Naive thymus-derived CD8-positive, alpha-beta T cell (primary cell): ENCODE data around the gene CDK15. TPM values are rescaled to one million over a fixed set of nuclear protein-coding genes. Genes with fewer than 3 reads are reported as not detected.

ENCODE experiments used
- ATAC-seq, 2 donors: fragments of 150-1000 bp; cut with Tn5 transposase in 1 of 2; sonication (Bioruptor Pico), chemical (Tn5 transposase) in 1 of 2; 1 replicate in 1 of 2; 2 replicates in 1 of 2; pipeline ENCODE4 v1.10.0; 2021; ENCODE audit warnings: mild to moderate bottlenecking in 2 of 2, moderate library complexity in 2 of 2
- POLR2A ChIA-PET: fragments of 350-600 bp; sonication (Branson Sonifier 250); formaldehyde crosslinking; loops from one replicate; lab custom pipeline; 2021; ENCODE audit warnings: antibody characterized with exemption; lab: Charles Lee
- DNase-seq, 10 donors: peaks; one replicate each; pipeline versions ENCODE4 v3.0.0 to v3.0.0-alpha.2; 2020 to 2022
- H3K27ac Mint-ChIP-seq, 10 donors: one replicate each; pipeline ENCODE4 v1.8.0; 2020 to 2022; ENCODE audit warnings: mild to moderate bottlenecking in 10 of 10, mixed read lengths in 10 of 10, moderate library complexity in 4 of 10, inconsistent platforms in 1 of 10
- H3K27me3 Mint-ChIP-seq, 5 donors: one replicate each; pipeline ENCODE4 v1.8.0; 2021 to 2022; ENCODE audit warnings: mixed read lengths in 5 of 5
- H3K36me3 Mint-ChIP-seq, 3 donors: one replicate each; pipeline ENCODE4 v1.8.0; 2020 to 2022; ENCODE audit warnings: mixed read lengths in 3 of 3, mild to moderate bottlenecking in 2 of 3, inconsistent platforms in 1 of 3
- H3K4me1 Mint-ChIP-seq, 4 donors: one replicate each; pipeline ENCODE4 v1.8.0; 2021 to 2022; ENCODE audit warnings: mixed read lengths in 4 of 4
- H3K4me3 Mint-ChIP-seq, 10 donors: one replicate each; pipeline ENCODE4 v1.8.0; 2020 to 2022; ENCODE audit warnings: mild to moderate bottlenecking in 10 of 10, mixed read lengths in 10 of 10, moderate library complexity in 6 of 10, inconsistent platforms in 1 of 10
- H3K9me3 Mint-ChIP-seq, 9 donors: one replicate each; pipeline ENCODE4 v1.8.0; 2020 to 2022; ENCODE audit warnings: mixed read lengths in 9 of 9, mild to moderate bottlenecking in 3 of 9, inconsistent platforms in 1 of 9, moderate library complexity in 1 of 9
- polyA plus RNA-seq, 3 donors: library from polyadenylated mRNA; unstranded; fragments of 300-500 nt; fragmentation: Illumina TruSeq; gene quantifications; one replicate each; pipeline ENCODE4 v1.2.3, GENCODE V29; 2021
- total RNA-seq, 8 experiments: library from RNA in 2 of 8; stranded (reverse) in 2 of 8; gene quantifications; one replicate each; pipeline ENCODE4 v1.2.3 and lab custom pipeline; 2021 to 2026

Gene CDK15
- total and polyA plus RNA-seq, 5 experiments from 2014 or later: not detected

DNA sequence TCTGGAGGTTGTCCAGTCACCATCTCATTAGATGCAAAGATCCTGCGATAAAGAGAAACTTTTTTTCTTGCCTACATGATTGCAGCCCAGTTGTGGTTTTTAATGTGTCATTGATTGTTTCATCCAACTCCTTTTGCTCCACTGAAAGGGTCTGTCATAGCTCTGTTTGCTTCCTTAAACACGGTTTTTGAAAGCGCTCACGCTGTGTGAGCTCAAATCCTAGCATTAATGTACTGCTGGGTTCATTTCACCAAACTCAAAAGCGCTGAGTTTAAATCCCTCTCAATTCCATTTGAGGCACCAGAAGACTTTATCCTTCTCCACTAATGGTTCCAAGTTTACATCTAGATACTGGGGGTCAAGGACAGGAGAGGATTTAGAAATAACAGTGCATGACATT, 53.6 kb downstream of the CDK15 start:
- Mint-ChIP-seq H3K4me1 (peaks cover 12 to 24% (median 16%) of the 10 kb centered on the region in 4 donors), H3K27me3 (peaks cover 11 to 31% (median 15%) of the 10 kb centered on the region in 5 donors), H3K27ac (no peak overlapping the region), H3K9me3 (no peaks in the 10 kb centered on the region), H3K4me3 (no peak overlapping the region), H3K36me3 (no peaks in the 10 kb centered on the region)
- POLR2A ChIA-PET: no interaction called here
- ATAC-seq (no peak), DNase-seq (no peak)

DNA sequence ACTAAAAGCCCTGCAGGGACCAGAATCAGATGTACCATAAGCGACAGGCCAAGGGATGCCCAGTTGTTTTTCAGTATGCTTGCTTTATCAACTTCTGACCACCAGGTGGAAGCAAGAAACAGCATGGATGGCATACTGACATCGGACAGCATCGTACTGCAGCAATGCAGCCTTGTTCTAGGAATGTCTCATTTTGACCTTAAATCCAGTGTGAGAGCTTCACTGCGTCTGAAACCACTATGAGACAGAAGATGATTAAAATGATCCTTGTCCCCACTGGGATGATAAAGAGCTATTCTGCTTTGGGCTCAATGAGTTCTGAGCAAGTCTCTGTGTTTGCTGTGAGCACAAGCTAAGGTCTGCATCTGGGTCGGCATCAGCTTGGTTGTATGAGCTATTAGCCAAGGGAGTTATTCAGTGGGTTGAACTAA, 54.3 kb downstream of the CDK15 start:
- no peak overlapping the region for H3K27ac Mint-ChIP-seq
- H3K27me3 Mint-ChIP-seq: peaks cover 11 to 30% (median 15%) of the 10 kb centered on the region in 5 donors
- DNase-seq (peak in 8 of 10 donors; percentile 11 to 66 (median 39)), ATAC-seq (peak; percentile 72 to 85)
- POLR2A ChIA-PET: no interaction called here
- H3K4me3 Mint-ChIP-seq: peak overlapping the region in 2 of 10 donors; percentile 47 to 59
- no peaks in the 10 kb centered on the region for H3K9me3 Mint-ChIP-seq
- peaks cover 12 to 24% (median 16%) of the 10 kb centered on the region in 4 donors for H3K4me1 Mint-ChIP-seq
- H3K36me3 Mint-ChIP-seq: no peaks in the 10 kb centered on the region

- peaks cover 10 to 35% (median 19%) of the 10 kb centered on the region in 5 donors for H3K27me3 Mint-ChIP-seq
- POLR2A ChIA-PET: no interaction called here
Measured at GRCh38 chr2:201862843-201863242, 56.5 kb downstream of the CDK15 start.

DNA sequence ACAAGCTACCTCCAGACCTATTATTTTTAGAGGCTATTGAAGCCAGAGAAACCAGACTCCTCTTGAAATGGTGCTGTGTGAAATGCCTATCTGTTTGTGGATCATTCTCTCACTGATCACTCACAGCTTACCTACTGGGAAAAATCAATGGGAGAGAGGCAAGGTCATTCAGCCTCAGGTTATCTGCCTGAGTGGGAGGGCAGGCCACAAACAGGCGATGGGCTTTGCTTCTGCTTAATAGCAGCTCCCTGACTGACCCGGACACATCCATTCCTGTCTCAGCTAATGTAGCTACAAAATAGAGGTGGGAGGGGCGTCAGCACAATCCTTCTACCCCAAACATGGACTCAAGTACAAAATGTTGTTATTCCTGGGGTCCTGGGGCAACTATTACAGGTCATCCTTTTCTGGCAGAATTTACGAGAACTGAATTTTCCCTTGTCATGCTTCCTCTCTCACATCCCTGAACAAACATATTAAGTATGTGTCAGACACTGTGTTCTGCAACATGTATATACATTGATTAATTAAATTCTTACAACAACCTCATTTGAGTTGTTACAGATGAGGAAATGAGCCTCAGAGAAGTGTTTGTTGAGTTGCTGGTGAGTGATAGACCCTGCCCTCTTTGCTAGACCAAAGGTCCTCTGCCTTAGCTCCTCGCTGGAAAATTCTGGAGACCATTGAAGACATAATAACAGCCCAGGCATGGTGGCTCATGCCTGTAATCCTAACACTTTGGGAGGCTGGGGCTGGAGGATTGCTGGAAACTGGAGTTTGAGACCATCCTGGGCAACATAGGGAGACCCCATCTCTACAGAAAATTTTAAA, 60.5 kb downstream of the CDK15 start:
- POLR2A ChIA-PET: no interaction called here
- Mint-ChIP-seq H3K27me3 (peaks cover 4 to 26% (median 17%) of the 10 kb centered on the region in 5 donors), H3K27ac (no peak overlapping the region), H3K36me3 (no peaks in the 10 kb centered on the region), H3K9me3 (no peaks in the 10 kb centered on the region), H3K4me1 (no peaks in the 10 kb centered on the region), H3K4me3 (no peak overlapping the region)
- ATAC-seq (no peak), DNase-seq (no peak)

More at GRCh38 chr2:201862843-201863242, 56.5 kb downstream of the CDK15 start:
- Mint-ChIP-seq H3K9me3 (no peaks in the 10 kb centered on the region), H3K36me3 (no peaks in the 10 kb centered on the region), H3K4me3 (no peak overlapping the region), H3K27ac (no peak overlapping the region), H3K4me1 (peaks cover 12 to 24% (median 15%) of the 10 kb centered on the region in 4 donors)
- ATAC-seq: no peak
- no peak for DNase-seq

GRCh38 chr2:201871471-201871870, 65.1 kb downstream of the CDK15 start:
- no peaks in the 10 kb centered on the region for H3K4me1 Mint-ChIP-seq
- DNase-seq (no peak), ATAC-seq (no peak)
- H3K36me3 Mint-ChIP-seq: no peaks in the 10 kb centered on the region
- no peaks in the 10 kb centered on the region for H3K9me3 Mint-ChIP-seq
- POLR2A ChIA-PET: no interaction called here
- H3K27ac Mint-ChIP-seq: no peak overlapping the region
- H3K27me3 Mint-ChIP-seq: peaks cover 5 to 17% (median 12%) of the 10 kb centered on the region in 5 donors
- no peak overlapping the region for H3K4me3 Mint-ChIP-seq

DNA sequence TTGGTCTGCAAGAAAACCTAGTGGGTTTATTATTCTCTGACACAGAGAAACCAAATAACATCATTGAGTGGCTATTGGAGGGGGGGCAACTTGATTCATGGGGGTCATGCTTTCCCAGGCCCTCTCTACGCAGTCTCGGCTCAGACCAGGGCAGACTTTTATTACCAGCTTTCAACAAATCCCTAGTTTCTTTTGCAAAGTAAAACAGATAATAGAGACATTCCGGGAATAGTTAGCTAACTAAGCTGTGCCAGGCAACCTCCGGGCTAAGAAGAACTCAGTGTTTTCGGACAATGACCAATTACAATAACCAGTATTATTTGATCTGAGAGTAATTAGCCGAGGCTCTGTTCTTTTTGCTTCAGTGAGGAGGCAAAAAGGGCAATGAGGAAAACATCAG, 66.3 kb downstream of the CDK15 start:
- H3K27me3 Mint-ChIP-seq: peaks cover 0 to 17% (median 12%) of the 10 kb centered on the region in 5 donors
- H3K4me1 Mint-ChIP-seq: no peaks in the 10 kb centered on the region
- DNase-seq: no peak
- H3K27ac Mint-ChIP-seq: peak overlapping the region in 1 of 10 donors; percentile 43
- H3K4me3 Mint-ChIP-seq: no peak overlapping the region
- POLR2A ChIA-PET: no interaction called here
- H3K36me3 Mint-ChIP-seq: no peaks in the 10 kb centered on the region
- no peak for ATAC-seq
- no peaks in the 10 kb centered on the region for H3K9me3 Mint-ChIP-seq

DNA sequence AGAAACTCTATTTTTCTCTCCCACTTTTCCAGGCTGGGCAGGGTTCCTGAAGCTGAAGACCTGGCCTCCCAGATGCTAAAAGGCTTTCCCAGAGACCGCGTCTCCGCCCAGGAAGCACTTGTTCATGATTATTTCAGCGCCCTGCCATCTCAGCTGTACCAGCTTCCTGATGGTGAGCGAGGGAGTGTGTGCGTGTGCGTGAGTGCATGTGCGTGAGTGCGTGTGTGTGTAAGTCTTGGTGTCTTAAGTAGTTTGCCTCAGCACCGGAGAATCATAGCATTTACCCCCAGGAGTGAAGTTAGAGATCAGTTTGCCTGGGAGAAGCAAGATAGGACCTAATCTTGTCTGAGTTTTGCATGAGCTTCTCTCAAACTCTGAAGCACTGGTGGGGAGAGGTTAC, 73.7 kb downstream of the CDK15 start:
- ATAC-seq: no peak
- no peak for DNase-seq
- POLR2A ChIA-PET: no interaction called here
- Mint-ChIP-seq H3K4me3 (peak overlapping the region in 1 of 10 donors; percentile 0), H3K27ac (peak overlapping the region in 1 of 10 donors; percentile 28), H3K27me3 (peaks cover 18 to 52% (median 33%) of the 10 kb centered on the region in 5 donors), H3K36me3 (peaks cover 0 to 2% (median 0%) of the 10 kb centered on the region in 3 donors), H3K9me3 (no peaks in the 10 kb centered on the region), H3K4me1 (peaks cover 15 to 30% (median 25%) of the 10 kb centered on the region in 4 donors)

GRCh38 chr2:201880579-201880978, 74.2 kb downstream of the CDK15 start:
- POLR2A ChIA-PET: no interaction called here
- peaks cover 15 to 30% (median 25%) of the 10 kb centered on the region in 4 donors for H3K4me1 Mint-ChIP-seq
- peak overlapping the region in 1 of 10 donors; percentile 86 for H3K27ac Mint-ChIP-seq
- peaks cover 20 to 57% (median 33%) of the 10 kb centered on the region in 5 donors for H3K27me3 Mint-ChIP-seq
- ATAC-seq (peak in 1 of 2 donors; percentile 23), DNase-seq (no peak)
- H3K4me3 Mint-ChIP-seq: no peak overlapping the region
- H3K36me3 Mint-ChIP-seq: peaks cover 0 to 2% (median 0%) of the 10 kb centered on the region in 3 donors
- H3K9me3 Mint-ChIP-seq: no peaks in the 10 kb centered on the region

DNA sequence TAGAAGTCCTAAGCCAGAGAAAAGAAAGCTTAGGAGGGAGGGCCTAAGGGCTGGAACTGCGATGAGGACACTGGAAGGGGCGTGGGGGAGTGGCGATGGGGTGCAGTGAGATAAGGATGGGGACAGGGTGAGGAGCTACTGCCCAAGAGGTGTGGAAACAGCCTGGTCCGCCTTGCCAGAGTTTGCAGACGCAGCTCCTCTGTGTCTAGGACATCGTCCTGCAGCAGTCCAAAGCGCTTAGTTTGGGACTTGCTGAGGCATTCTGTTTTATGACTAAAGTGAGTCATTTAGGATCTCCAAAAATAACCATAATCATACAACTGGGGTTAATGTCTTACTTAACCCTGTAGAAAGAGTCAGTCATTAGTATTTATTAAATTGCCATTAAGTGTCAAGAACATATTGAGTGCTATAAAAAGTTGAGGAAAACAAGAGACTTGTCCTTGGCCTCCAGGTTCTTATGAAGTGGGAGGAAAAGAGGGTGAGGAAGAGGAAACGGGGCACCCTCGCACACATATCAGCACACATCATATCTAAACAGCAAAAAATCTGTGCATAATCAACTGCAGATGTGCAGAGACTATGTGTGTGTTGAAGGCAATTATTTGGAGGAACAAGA, 74.8 kb downstream of the CDK15 start:
- DNase-seq (no peak), ATAC-seq (no peak)
- peaks cover 0 to 2% (median 0%) of the 10 kb centered on the region in 3 donors for H3K36me3 Mint-ChIP-seq
- H3K27me3 Mint-ChIP-seq: peaks cover 22 to 63% (median 35%) of the 10 kb centered on the region in 5 donors
- peaks cover 15 to 30% (median 25%) of the 10 kb centered on the region in 4 donors for H3K4me1 Mint-ChIP-seq
- H3K27ac Mint-ChIP-seq: peak overlapping the region in 1 of 10 donors; percentile 86
- peak overlapping the region in 3 of 10 donors; percentile 7 to 53 (median 38) for H3K4me3 Mint-ChIP-seq
- POLR2A ChIA-PET: no interaction called here
- H3K9me3 Mint-ChIP-seq: no peaks in the 10 kb centered on the region

DNA sequence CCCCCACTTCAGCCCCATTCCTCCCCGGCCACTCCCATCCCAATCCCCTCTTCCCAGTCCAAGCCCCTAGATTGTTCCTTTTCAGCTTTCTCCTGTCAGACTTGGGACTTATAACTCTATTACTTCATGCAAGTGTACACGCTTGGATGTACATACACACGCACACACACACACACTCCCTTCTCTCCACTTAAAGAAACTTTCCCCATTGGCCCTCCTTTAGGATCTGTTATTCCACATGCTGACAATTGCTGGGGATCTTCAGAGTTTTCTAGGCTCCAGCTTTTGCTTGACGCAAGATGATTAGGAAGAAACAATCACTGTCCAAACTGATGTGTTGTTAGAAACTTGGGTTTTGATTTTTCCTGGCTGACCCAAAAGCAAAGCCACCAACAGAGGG, 75.4 kb downstream of the CDK15 start:
- no peak for DNase-seq
- H3K4me3 Mint-ChIP-seq: peak overlapping the region in 3 of 10 donors; percentile 65 to 81 (median 77)
- peak overlapping the region in 1 of 10 donors; percentile 17 for H3K27ac Mint-ChIP-seq
- peaks cover 15 to 30% (median 25%) of the 10 kb centered on the region in 4 donors for H3K4me1 Mint-ChIP-seq
- H3K9me3 Mint-ChIP-seq: no peaks in the 10 kb centered on the region
- H3K36me3 Mint-ChIP-seq: peaks cover 0 to 2% (median 0%) of the 10 kb centered on the region in 3 donors
- POLR2A ChIA-PET: no interaction called here
- peaks cover 22 to 66% (median 35%) of the 10 kb centered on the region in 5 donors for H3K27me3 Mint-ChIP-seq
- ATAC-seq: no peak

DNA sequence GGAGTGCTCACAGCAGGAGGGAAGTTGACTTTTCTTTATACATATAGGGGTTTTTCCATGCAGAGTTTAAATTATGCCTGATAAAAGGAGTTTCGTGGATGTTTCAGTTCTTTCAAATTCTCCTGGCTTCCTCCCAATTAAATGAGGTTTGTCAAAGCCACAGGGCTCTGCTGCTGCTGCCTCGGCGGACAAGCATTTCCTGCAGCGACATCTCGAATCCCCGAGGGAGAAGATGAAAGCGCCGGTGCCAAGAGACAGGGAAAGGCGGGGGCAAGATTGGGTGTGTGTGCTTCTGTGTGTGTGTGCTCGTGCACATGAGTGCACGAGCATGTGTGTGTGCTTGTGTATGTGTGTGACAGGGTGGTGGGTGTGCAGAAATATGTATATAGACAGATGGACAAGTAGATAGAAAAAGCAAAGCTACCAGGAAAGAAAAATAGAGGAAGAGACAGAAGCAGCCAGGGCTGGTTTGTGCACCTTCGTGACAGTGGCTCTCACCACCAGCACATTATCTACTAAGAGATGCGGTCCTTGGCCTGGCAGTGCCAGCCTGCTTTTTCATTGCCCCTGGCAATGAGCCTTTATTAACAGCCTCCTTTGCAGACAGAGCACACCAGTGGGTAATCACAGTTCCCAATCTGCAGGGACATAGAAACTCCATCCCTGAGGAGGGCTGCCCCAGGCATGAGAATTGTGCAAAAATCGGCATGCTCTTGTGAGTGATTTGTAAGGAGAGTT, 76.2 kb downstream of the CDK15 start:
- H3K4me3 Mint-ChIP-seq: peak overlapping the region; percentile 34 to 85 (median 72)

More for the DNA sequence above, 76.2 kb downstream of the CDK15 start:
- peak in 3 of 10 donors; percentile 6 to 24 (median 14) for DNase-seq
- peaks cover 24 to 71% (median 37%) of the 10 kb centered on the region in 5 donors for H3K27me3 Mint-ChIP-seq
- peak in 1 of 2 donors; percentile 56 for ATAC-seq
- peaks cover 0 to 2% (median 0%) of the 10 kb centered on the region in 3 donors for H3K36me3 Mint-ChIP-seq
- peak overlapping the region in 2 of 10 donors; percentile 17 to 27 for H3K27ac Mint-ChIP-seq
- POLR2A ChIA-PET: no interaction called here
- peaks cover 15 to 30% (median 25%) of the 10 kb centered on the region in 4 donors for H3K4me1 Mint-ChIP-seq
- H3K9me3 Mint-ChIP-seq: no peaks in the 10 kb centered on the region
